B cell (primary cell): ENCODE measurements around the gene DUS2. TPM values are rescaled to one million over a fixed set of nuclear protein-coding genes. Genes with fewer than 3 reads are reported as not detected.
A peak's percentile ranks its signal among the peaks of the same experiment; 100 is the strongest.

Experiments used
- ATAC-seq: fragments of 200-7000 bp; cut with Tn5 transposase; one replicate; pipeline ENCODE4 v1.10.0; 2021; ENCODE audit warnings: low read depth, mild to moderate bottlenecking, moderate number of reproducible peaks, moderate library complexity
- CTCF ChIA-PET: fragments of 350-600 bp; sonication (Branson Sonifier 250); formaldehyde crosslinking; loops from one replicate; lab custom pipeline; 2021; ENCODE audit warnings: antibody characterized with exemption, inconsistent platforms; lab: Charles Lee
- POLR2A ChIA-PET: fragments of 350-600 bp; sonication (Branson Sonifier 250); formaldehyde crosslinking; loops from one replicate; lab custom pipeline; 2021; ENCODE audit warnings: antibody characterized with exemption; lab: Charles Lee
- DNase-seq: peaks from one replicate; pipeline ENCODE4 v3.0.0; 2013
- H2AFZ ChIP-seq: 2 replicates; pipeline ENCODE4 v1.6.1; 2012; ENCODE audit warnings: mild to moderate bottlenecking, low read depth, low read length; ENCODE audit not compliant: insufficient read depth, poor library complexity, severe bottlenecking
- H3K27ac ChIP-seq, 2 donors: 1 replicate in 1 of 2; 2 replicates in 1 of 2; pipeline ENCODE4 v1.5.1; 2012 to 2013; ENCODE audit warnings: low read length in 2 of 2, mild to moderate bottlenecking in 2 of 2, moderate library complexity in 1 of 2
- H3K27me3 ChIP-seq, 4 experiments: fragments of 200-600 bp in 1 of 4; sonication (generic) in 1 of 4; replicated peaks in 1 of 4; 1 replicate in 2 of 4; 2 replicates in 2 of 4; pipeline versions ENCODE4 v1.6.1 to v1.7.0; 2013 to 2016; ENCODE audit warnings: low read length in 3 of 4, mild to moderate bottlenecking in 2 of 4, mixed read lengths in 1 of 4, moderate library complexity in 1 of 4; ENCODE audit not compliant: insufficient read depth in 4 of 4, control insufficient read depth in 3 of 4; ENCODE audit errors: control extremely low read depth in 1 of 4
- H3K36me3 ChIP-seq, 2 experiments: replicated peaks in 1 of 2; 1 replicate in 1 of 2; 2 replicates in 1 of 2; pipeline versions ENCODE4 v1.6.1 to v1.7.1; 2013; ENCODE audit warnings: low read length in 1 of 2; ENCODE audit not compliant: insufficient read depth in 2 of 2, control insufficient read depth in 1 of 2; ENCODE audit errors: control extremely low read depth in 1 of 2, extremely low read depth in 1 of 2
- H3K4me1 ChIP-seq, 2 donors: fragments of 200-600 bp in 1 of 2; sonication (generic) in 1 of 2; 1 replicate in 1 of 2; 2 replicates in 1 of 2; pipeline versions ENCODE4 v1.5.1 to v1.6.1; 2013 to 2017; ENCODE audit warnings: low read length in 2 of 2; ENCODE audit not compliant: control insufficient read depth in 2 of 2, insufficient read depth in 2 of 2
- H3K4me2 ChIP-seq: replicated peaks from 2 replicates; pipeline ENCODE3; 2012; ENCODE audit warnings: mild to moderate bottlenecking, low read depth, low read length; ENCODE audit not compliant: poor library complexity, severe bottlenecking
- H3K4me3 ChIP-seq, 5 experiments: fragments of 200-600 bp in 1 of 5; sonication (generic) in 1 of 5; 1 replicate in 3 of 5; 2 replicates in 2 of 5; pipeline versions ENCODE4 v1.5.1 to v1.7.0; 2011 to 2016; ENCODE audit warnings: low read length in 4 of 5, mild to moderate bottlenecking in 4 of 5, low read depth in 2 of 5, control low read depth in 1 of 5, moderate library complexity in 1 of 5; ENCODE audit not compliant: insufficient read depth in 1 of 5; ENCODE audit errors: control extremely low read depth in 1 of 5, extremely low read depth in 1 of 5
- H3K79me2 ChIP-seq: fragments of 200-600 bp; sonication (generic); one replicate; pipeline ENCODE4 v1.6.0; 2016; ENCODE audit warnings: low read length; ENCODE audit not compliant: control insufficient read depth, insufficient read depth
- H3K9ac ChIP-seq: fragments of 200-600 bp; sonication (generic); 2 replicates; pipeline ENCODE4 v1.6.1; 2017; ENCODE audit warnings: mild to moderate bottlenecking, low read length, moderate library complexity
- H3K9me3 ChIP-seq, 3 donors: one replicate each; pipeline versions ENCODE4 v1.6.1 to v1.7.1; 2013; ENCODE audit warnings: low read length in 2 of 3; ENCODE audit not compliant: control insufficient read depth in 2 of 3, insufficient read depth in 1 of 3; ENCODE audit errors: control extremely low read depth in 1 of 3
- H4K20me1 ChIP-seq: 2 replicates; pipeline ENCODE4 v1.6.0; 2012; ENCODE audit warnings: mild to moderate bottlenecking, low read length; ENCODE audit not compliant: insufficient read depth, control insufficient read depth, poor library complexity, severe bottlenecking
- H3K27ac Mint-ChIP-seq: one replicate; pipeline ENCODE4 v1.8.0; 2021; ENCODE audit warnings: mixed read lengths
- H3K27me3 Mint-ChIP-seq: one replicate; pipeline ENCODE4 v1.8.0; 2021; ENCODE audit warnings: mixed read lengths
- H3K4me1 Mint-ChIP-seq: one replicate; pipeline ENCODE4 v1.8.0; 2021; ENCODE audit warnings: mixed read lengths
- H3K4me3 Mint-ChIP-seq: one replicate; pipeline ENCODE4 v1.8.0; 2021; ENCODE audit warnings: mixed read lengths
- H3K9me3 Mint-ChIP-seq: one replicate; pipeline ENCODE4 v1.8.0; 2022; ENCODE audit warnings: mixed read lengths; ENCODE audit not compliant: insufficient read depth
- EZH2 ChIP-seq: IDR thresholded peaks from 2 replicates; pipeline ENCODE4 v1.6.1; 2012; ENCODE audit warnings: borderline replicate concordance, low read depth, mild to moderate bottlenecking, moderate library complexity, low read length; ENCODE audit not compliant: insufficient read depth, poor library complexity, severe bottlenecking
- WGBS: methylation state at CpG from one replicate; pipeline ENCODE4 v1.1.5; 2013; ENCODE audit warnings: missing lambda C conversion rate; ENCODE audit not compliant: insufficient coverage; 5-methylcytosine and 5-hydroxymethylcytosine counted together
- intact Hi-C: fragments of 100-400 bp; cut with micrococcal nuclease; formaldehyde crosslinking; loops from one replicate; pipeline ENCODE4 v1.10.0; 2022
- polyA plus RNA-seq: library from polyadenylated mRNA; depleted of rRNA; stranded (reverse); fragments of >200 nt; gene quantifications from 2 replicates; pipeline ENCODE4 v1.2.3, GENCODE V29; 2012
- total RNA-seq, 2 donors: library from RNA; stranded (reverse); fragments of 120-200 nt in 1 of 2; gene quantifications; 1 replicate in 1 of 2; 2 replicates in 1 of 2; pipeline versions ENCODE4 v1.2.3 to v1.2.4, GENCODE V29; 2013 to 2022
- TF ChIP-seq, protein P1 (sequence below): fragments of 200-600 bp; IDR thresholded peaks from one replicate; pipeline ENCODE4 v1.8.0; 2022; ENCODE audit warnings: antibody characterized with exemption, mild to moderate bottlenecking

Gene DUS2
- total and polyA plus RNA-seq, 2 donors (not counting 1 experiment from before 2014, with no cell fraction given) = 61.1 to 93.0 TPM

DNA sequence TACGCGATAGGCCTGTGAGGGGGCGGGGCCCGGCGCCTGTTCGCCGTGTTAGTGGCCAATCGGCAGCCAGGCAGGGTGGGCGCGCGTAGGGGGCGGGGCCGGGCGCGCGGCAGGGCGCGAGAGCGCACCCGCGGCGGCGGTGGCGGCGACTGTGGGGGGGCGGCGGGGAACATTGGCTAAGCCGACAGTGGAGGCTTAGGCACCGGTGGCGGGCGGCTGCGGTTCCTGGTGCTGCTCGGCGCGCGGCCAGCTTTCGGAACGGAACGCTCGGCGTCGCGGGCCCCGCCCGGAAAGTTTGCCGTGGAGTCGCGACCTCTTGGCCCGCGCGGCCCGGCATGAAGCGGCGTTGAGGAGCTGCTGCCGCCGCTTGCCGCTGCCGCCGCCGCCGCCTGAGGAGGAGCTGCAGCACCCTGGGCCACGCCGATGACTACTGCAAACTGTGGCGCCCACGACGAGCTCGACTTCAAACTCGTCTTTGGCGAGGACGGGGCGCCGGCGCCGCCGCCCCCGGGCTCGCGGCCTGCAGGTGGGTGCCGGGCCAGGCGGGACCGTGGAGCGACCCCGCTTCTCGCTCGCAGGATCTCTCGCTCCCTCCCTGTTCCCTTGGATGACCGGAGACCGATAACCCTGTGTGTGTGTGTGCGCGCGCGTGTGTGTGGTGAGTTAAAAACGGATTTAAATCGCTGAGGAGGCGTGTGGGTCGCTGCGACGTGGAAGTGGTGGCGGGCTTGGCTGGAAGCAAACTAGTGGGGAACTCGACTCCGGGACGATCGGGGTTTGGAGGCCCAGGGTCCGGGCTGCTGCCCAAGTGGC is 62.4 kb downstream of the DUS2 start, which contains the start of gene NFATC3:
Gene NFATC3 (plus strand): TSS at position 112 of the 813 bp plus-strand sequence. CDS start 312 bp downstream, at position 424.
- Histone ChIP-seq H3K9me3 (no peaks in the 10 kb centered on the region), H3K79me2 (peaks cover 57% of the 10 kb centered on the region), H3K4me3 (peak within 1 kb of the TSS; percentile 90 to 97 (median 94)), H3K27ac (peak within 1 kb of the TSS; percentile 81 to 93), H3K9ac (peak within 1 kb of the TSS; percentile 82), H2AFZ (peak within 1 kb of the TSS; percentile 97), H3K4me1 (peaks cover 57 to 73% of the 10 kb centered on the region in 2 donors), H3K36me3 (peaks cover 0 to 10% of the 10 kb centered on the region in 2 experiments), H3K4me2 (peak within 1 kb of the TSS; percentile 88), H4K20me1 (peaks cover 8% of the 10 kb centered on the region), H3K27me3 (no peaks in the 10 kb centered on the region)
- Mint-ChIP-seq H3K27me3 (no peaks in the 10 kb centered on the region), H3K27ac (peak within 1 kb of the TSS; percentile 96), H3K4me1 (peaks cover 68% of the 10 kb centered on the region), H3K9me3 (no peaks in the 10 kb centered on the region), H3K4me3 (peak within 1 kb of the TSS; percentile 86)
- ChIA-PET POLR2A (interaction anchor here (0.6 to 5.0 kb wide), 13 partner anchors 9 to 605 kb away, joined by 3 to 82 read pairs (median 4); partner anchors contain the start of genes ATP6V0D1, CTCF, DUS2 and PLA2G15), CTCF (interaction anchor here (0.6 to 11.1 kb wide), 22 partner anchors 9 to 279 kb away, joined by 3 to 242 read pairs (median 5); partner anchors contain the start of genes DDX28, DUS2, PSMB10 and RANBP10)
- under 1% methylated on average over 98 of the region's 104 CpGs for WGBS
- ATAC-seq (peak; percentile 76), DNase-seq (peak; percentile 99)
- intact Hi-C loops = loop anchor here (1.0 to 10.0 kb wide), 6 partner anchors 15 to 541 kb away; partner anchors contain the start of genes DDX28, DUS2, GFOD2 and PSMB10
- TF ChIP-seq, protein P1, sequence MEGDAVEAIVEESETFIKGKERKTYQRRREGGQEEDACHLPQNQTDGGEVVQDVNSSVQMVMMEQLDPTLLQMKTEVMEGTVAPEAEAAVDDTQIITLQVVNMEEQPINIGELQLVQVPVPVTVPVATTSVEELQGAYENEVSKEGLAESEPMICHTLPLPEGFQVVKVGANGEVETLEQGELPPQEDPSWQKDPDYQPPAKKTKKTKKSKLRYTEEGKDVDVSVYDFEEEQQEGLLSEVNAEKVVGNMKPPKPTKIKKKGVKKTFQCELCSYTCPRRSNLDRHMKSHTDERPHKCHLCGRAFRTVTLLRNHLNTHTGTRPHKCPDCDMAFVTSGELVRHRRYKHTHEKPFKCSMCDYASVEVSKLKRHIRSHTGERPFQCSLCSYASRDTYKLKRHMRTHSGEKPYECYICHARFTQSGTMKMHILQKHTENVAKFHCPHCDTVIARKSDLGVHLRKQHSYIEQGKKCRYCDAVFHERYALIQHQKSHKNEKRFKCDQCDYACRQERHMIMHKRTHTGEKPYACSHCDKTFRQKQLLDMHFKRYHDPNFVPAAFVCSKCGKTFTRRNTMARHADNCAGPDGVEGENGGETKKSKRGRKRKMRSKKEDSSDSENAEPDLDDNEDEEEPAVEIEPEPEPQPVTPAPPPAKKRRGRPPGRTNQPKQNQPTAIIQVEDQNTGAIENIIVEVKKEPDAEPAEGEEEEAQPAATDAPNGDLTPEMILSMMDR = no peak
- TF ChIP-seq EZH2 = no peak
